ENCODE measurements around the gene MDM4.

Gene MDM4

GRCh38 chr1:204599098-204599497 lies 82.9 kb downstream of the MDM4 start:
- TF ChIP-seq SIN3A (IDR thresholded peaks at IDR 0.05; ENCODE audit: borderline replicate concordance, insufficient read depth, low read length): no peak
- no peak for TF ChIP-seq FOXP2 (optimal IDR thresholded peaks at IDR 0.05; ENCODE audit: borderline replicate concordance, extremely low read depth, extremely low read length, insufficient read depth)
- TF ChIP-seq POLR2AphosphoS5 (IDR thresholded peaks at IDR 0.05; ENCODE audit: low read depth, low read length): no peak
- no peak for TF ChIP-seq TAF1 (IDR thresholded peaks at IDR 0.05; ENCODE audit: borderline replicate concordance, insufficient read depth, low read length)
- TF ChIP-seq REST (IDR thresholded peaks at IDR 0.05; ENCODE audit: insufficient read depth in 1 of 2, low read depth in 2 of 2, low read length in 2 of 2): no peak

GRCh38 chr1:204599596-204599995 lies 83.4 kb downstream of the MDM4 start:
- TF ChIP-seq FOXP2 (optimal IDR thresholded peaks at IDR 0.05; ENCODE audit: borderline replicate concordance, extremely low read depth, extremely low read length, insufficient read depth) (no peak), REST (IDR thresholded peaks at IDR 0.05; ENCODE audit: insufficient read depth in 1 of 2, low read depth in 2 of 2, low read length in 2 of 2) (no peak), POLR2AphosphoS5 (IDR thresholded peaks at IDR 0.05; ENCODE audit: low read depth, low read length) (no peak), TAF1 (IDR thresholded peaks at IDR 0.05; ENCODE audit: borderline replicate concordance, insufficient read depth, low read length) (no peak), SIN3A (IDR thresholded peaks at IDR 0.05; ENCODE audit: borderline replicate concordance, insufficient read depth, low read length) (no peak)

- no peak for TF ChIP-seq REST (IDR thresholded peaks at IDR 0.05; ENCODE audit: insufficient read depth in 1 of 2, low read depth in 2 of 2, low read length in 2 of 2)
- TF ChIP-seq FOXP2 (optimal IDR thresholded peaks at IDR 0.05; ENCODE audit: borderline replicate concordance, extremely low read depth, extremely low read length, insufficient read depth): no peak
- no peak for TF ChIP-seq SIN3A (IDR thresholded peaks at IDR 0.05; ENCODE audit: borderline replicate concordance, insufficient read depth, low read length)
- TF ChIP-seq POLR2AphosphoS5 (IDR thresholded peaks at IDR 0.05; ENCODE audit: low read depth, low read length): no peak
- no peak for TF ChIP-seq TAF1 (IDR thresholded peaks at IDR 0.05; ENCODE audit: borderline replicate concordance, insufficient read depth, low read length)
These were observed 84.0 kb downstream of the MDM4 start for GRCh38 chr1:204600203-204600602.

- no peak for TF ChIP-seq FOXP2 (optimal IDR thresholded peaks at IDR 0.05; ENCODE audit: borderline replicate concordance, extremely low read depth, extremely low read length, insufficient read depth)
- no peak for TF ChIP-seq SIN3A (IDR thresholded peaks at IDR 0.05; ENCODE audit: borderline replicate concordance, insufficient read depth, low read length)
- TF ChIP-seq POLR2AphosphoS5 (IDR thresholded peaks at IDR 0.05; ENCODE audit: low read depth, low read length): no peak
- TF ChIP-seq TAF1 (IDR thresholded peaks at IDR 0.05; ENCODE audit: borderline replicate concordance, insufficient read depth, low read length): no peak
- TF ChIP-seq REST (IDR thresholded peaks at IDR 0.05; ENCODE audit: insufficient read depth in 1 of 2, low read depth in 2 of 2, low read length in 2 of 2): no peak
These were observed 84.8 kb downstream of the MDM4 start for GRCh38 chr1:204600968-204601367.

- TF ChIP-seq REST (IDR thresholded peaks at IDR 0.05; ENCODE audit: insufficient read depth in 1 of 2, low read depth in 2 of 2, low read length in 2 of 2) (no peak), SIN3A (IDR thresholded peaks at IDR 0.05; ENCODE audit: borderline replicate concordance, insufficient read depth, low read length) (no peak), FOXP2 (optimal IDR thresholded peaks at IDR 0.05; ENCODE audit: borderline replicate concordance, extremely low read depth, extremely low read length, insufficient read depth) (no peak), POLR2AphosphoS5 (IDR thresholded peaks at IDR 0.05; ENCODE audit: low read depth, low read length) (no peak), TAF1 (IDR thresholded peaks at IDR 0.05; ENCODE audit: borderline replicate concordance, insufficient read depth, low read length) (no peak)
These were observed 85.9 kb downstream of the MDM4 start for GRCh38 chr1:204602111-204602579.
